NCI-H1417 (cell line): ENCODE measurements around the gene TXNDC11.

Experiments used
- DNase-seq, 3 experiments: peaks; one replicate each; lab custom pipeline; 2025; lab: John Stamatoyannopoulos, UW

Gene TXNDC11

GRCh38 chr16:11630046-11630767 lies 112.5 kb downstream of the TXNDC11 start:
- DNase-seq: no peak
